NCI-H748 (cell line): ENCODE data around the gene SEC16B.

Experiments
- DNase-seq: peaks from one replicate; lab custom pipeline; 2025; ENCODE audit not compliant: unreplicated experiment; lab: John Stamatoyannopoulos, UW

SEC16B gene

GRCh38 chr1:177909416-177909815 is 60.4 kb downstream of the SEC16B start:
- DNase-seq: no peak

GRCh38 chr1:177907000-177907399 is 62.9 kb downstream of the SEC16B start:
- no peak for DNase-seq

GRCh38 chr1:177905686-177906085 is 64.2 kb downstream of the SEC16B start:
- no peak for DNase-seq

- no peak for DNase-seq
These were observed 67.6 kb downstream of the SEC16B start for GRCh38 chr1:177902266-177902665.

- DNase-seq: peak; percentile 70
These were observed 71.7 kb downstream of the SEC16B start for GRCh38 chr1:177897998-177898654.

GRCh38 chr1:177897281-177897997 is 72.4 kb downstream of the SEC16B start:
- no peak for DNase-seq
